Stimulated activated memory B cell treated with anti-CD40 and anti-IgM and Interleukin-4, amounts not matched to agents 10 μg/mL and 1 μg/mL and 100 μg/mL, for 72 hours (primary cell): ENCODE results near the gene P3H2.
A peak's percentile ranks its signal among the peaks of the same experiment; 100 is the strongest.

Experiments used
- ATAC-seq: fragments of 150-1000 bp; cut with Tn5 transposase; 2 replicates; pipeline ENCODE4 v1.10.0; 2021
- H3K27ac Mint-ChIP-seq: one replicate; pipeline ENCODE4 v1.8.0; 2022; ENCODE audit warnings: mild to moderate bottlenecking, mixed read lengths
- H3K27me3 Mint-ChIP-seq: one replicate; pipeline ENCODE4 v1.8.0; 2022; ENCODE audit warnings: mixed read lengths
- H3K36me3 Mint-ChIP-seq: one replicate; pipeline ENCODE4 v1.8.0; 2022; ENCODE audit warnings: mixed read lengths
- H3K4me1 Mint-ChIP-seq: one replicate; pipeline ENCODE4 v1.8.0; 2022; ENCODE audit warnings: mixed read lengths
- H3K4me3 Mint-ChIP-seq: one replicate; pipeline ENCODE4 v1.8.0; 2022; ENCODE audit warnings: mild to moderate bottlenecking, moderate library complexity, mixed read lengths
- H3K9me3 Mint-ChIP-seq: one replicate; pipeline ENCODE4 v1.8.0; 2022; ENCODE audit warnings: mixed read lengths

Gene P3H2

GRCh38 chr3:190132371-190132770 is 11.7 kb upstream of the P3H2 start:
- no peak for ATAC-seq
- Mint-ChIP-seq H3K27ac (no peak overlapping the region), H3K27me3 (no peaks in the 10 kb centered on the region)

DNA sequence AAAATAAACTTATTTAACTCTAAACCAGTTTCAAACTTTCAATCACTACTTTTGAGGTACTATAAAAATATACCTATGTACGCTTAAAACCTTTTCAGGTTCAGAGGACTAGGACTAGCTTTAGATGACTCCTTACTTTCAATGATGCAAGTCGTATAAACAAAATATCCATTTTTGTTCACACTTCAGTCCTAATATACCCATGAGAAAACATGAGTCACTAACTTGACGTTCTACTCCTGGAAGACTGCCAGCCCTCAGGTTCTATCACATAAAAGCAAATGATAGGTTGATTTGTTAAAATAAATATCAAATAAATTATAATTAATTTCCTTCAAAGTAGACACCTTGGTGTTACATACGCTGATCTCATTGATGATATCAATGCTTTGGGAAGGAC is 10.6 kb upstream of the P3H2 start:
- Mint-ChIP-seq H3K36me3 (no peaks in the 10 kb centered on the region), H3K27me3 (no peaks in the 10 kb centered on the region), H3K4me3 (no peak overlapping the region), H3K9me3 (no peaks in the 10 kb centered on the region), H3K27ac (no peak overlapping the region), H3K4me1 (no peaks in the 10 kb centered on the region)
- no peak for ATAC-seq

More at GRCh38 chr3:190132371-190132770, 11.7 kb upstream of the P3H2 start:
- no peaks in the 10 kb centered on the region for H3K36me3 Mint-ChIP-seq
- no peaks in the 10 kb centered on the region for H3K9me3 Mint-ChIP-seq
- H3K4me1 Mint-ChIP-seq: no peaks in the 10 kb centered on the region
- no peak overlapping the region for H3K4me3 Mint-ChIP-seq

DNA sequence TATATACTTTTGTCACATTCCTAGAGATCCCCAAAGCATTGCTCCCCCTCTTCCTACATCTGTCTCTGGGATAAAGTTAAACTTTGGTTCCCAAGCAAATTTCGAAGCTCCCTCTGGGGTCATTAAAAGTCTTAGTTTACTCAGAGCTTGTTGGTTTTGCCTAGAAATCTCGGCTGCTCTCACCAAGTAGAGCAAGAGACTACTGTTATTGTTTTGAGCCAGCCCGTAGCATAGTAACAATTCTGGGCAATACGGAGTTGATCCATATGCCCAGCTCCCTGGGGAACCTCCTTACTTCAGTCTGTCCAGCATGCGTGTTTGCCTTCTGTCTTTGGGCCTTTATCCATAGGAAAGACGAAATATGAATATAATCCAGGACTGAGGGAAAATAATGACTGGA is 10.0 kb upstream of the P3H2 start:
- Mint-ChIP-seq H3K9me3 (no peaks in the 10 kb centered on the region), H3K4me3 (no peak overlapping the region), H3K27me3 (no peaks in the 10 kb centered on the region), H3K4me1 (no peaks in the 10 kb centered on the region), H3K27ac (no peak overlapping the region), H3K36me3 (no peaks in the 10 kb centered on the region)
- ATAC-seq: no peak

- H3K4me3 Mint-ChIP-seq: no peak overlapping the region
- ATAC-seq: no peak
- H3K4me1 Mint-ChIP-seq: no peaks in the 10 kb centered on the region
- H3K36me3 Mint-ChIP-seq: no peaks in the 10 kb centered on the region
- no peaks in the 10 kb centered on the region for H3K27me3 Mint-ChIP-seq
- no peaks in the 10 kb centered on the region for H3K9me3 Mint-ChIP-seq
- no peak overlapping the region for H3K27ac Mint-ChIP-seq
These were observed 9.3 kb upstream of the P3H2 start for GRCh38 chr3:190130037-190130436.

- no peak for ATAC-seq
- Mint-ChIP-seq H3K27me3 (peaks cover 20% of the 10 kb centered on the region), H3K9me3 (no peaks in the 10 kb centered on the region)
These were observed 7.1 kb upstream of the P3H2 start for GRCh38 chr3:190127797-190128196.

GRCh38 chr3:190127195-190127594 is 6.5 kb upstream of the P3H2 start:
- ATAC-seq: no peak
- Mint-ChIP-seq H3K27me3 (peaks cover 26% of the 10 kb centered on the region), H3K4me1 (no peaks in the 10 kb centered on the region), H3K36me3 (no peaks in the 10 kb centered on the region), H3K27ac (no peak overlapping the region), H3K9me3 (no peaks in the 10 kb centered on the region), H3K4me3 (no peak overlapping the region)

More at GRCh38 chr3:190127797-190128196, 7.1 kb upstream of the P3H2 start:
- Mint-ChIP-seq H3K27ac (no peak overlapping the region), H3K4me3 (no peak overlapping the region), H3K36me3 (no peaks in the 10 kb centered on the region), H3K4me1 (no peaks in the 10 kb centered on the region)

- Mint-ChIP-seq H3K27ac (no peak overlapping the region), H3K4me3 (no peak overlapping the region), H3K4me1 (no peaks in the 10 kb centered on the region), H3K36me3 (no peaks in the 10 kb centered on the region), H3K9me3 (no peaks in the 10 kb centered on the region), H3K27me3 (peaks cover 34% of the 10 kb centered on the region)
- no peak for ATAC-seq
These were observed 4.9 kb upstream of the P3H2 start for GRCh38 chr3:190125436-190126068.

GRCh38 chr3:190124067-190124466 is 3.4 kb upstream of the P3H2 start:
- Mint-ChIP-seq H3K4me1 (peaks cover 10% of the 10 kb centered on the region), H3K27me3 (peaks cover 48% of the 10 kb centered on the region), H3K9me3 (peaks cover 2% of the 10 kb centered on the region), H3K4me3 (no peak overlapping the region), H3K27ac (no peak overlapping the region), H3K36me3 (no peaks in the 10 kb centered on the region)
- no peak for ATAC-seq

DNA sequence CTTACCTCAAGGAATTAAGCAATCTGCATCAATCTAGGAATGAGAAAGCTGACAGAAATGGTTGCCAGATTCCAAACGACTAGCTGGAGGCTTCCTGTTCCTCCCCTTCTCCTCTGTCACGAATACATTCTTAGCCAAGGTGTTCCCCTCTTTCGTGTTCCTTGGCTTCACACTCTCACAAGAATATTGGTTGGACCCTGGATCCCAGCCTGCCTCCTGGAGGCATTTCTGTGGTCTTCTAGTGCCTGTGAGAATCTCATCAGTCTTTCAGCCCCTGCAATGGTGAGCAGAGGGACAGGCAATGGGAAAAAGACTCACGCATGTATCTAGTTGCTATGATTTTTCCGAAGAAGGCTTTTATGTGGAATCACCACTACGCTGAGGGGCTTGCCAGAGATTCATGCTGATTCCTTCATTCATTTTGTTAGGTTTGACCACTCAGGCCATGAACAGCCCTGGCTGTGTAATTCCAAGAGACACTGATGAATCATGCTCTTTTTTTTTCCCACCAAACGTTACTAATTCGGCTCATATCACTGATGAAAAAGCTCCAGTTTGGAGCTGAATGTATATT is 1.6 kb upstream of the P3H2 start:
- H3K27ac Mint-ChIP-seq: no peak overlapping the region
- peaks cover 10% of the 10 kb centered on the region for H3K4me1 Mint-ChIP-seq
- H3K27me3 Mint-ChIP-seq: peaks cover 60% of the 10 kb centered on the region

GRCh38 chr3:190121383-190121782 is 686 bp upstream of the P3H2 start:
- Mint-ChIP-seq H3K27ac (no peak overlapping the region), H3K4me3 (no peak overlapping the region), H3K36me3 (no peaks in the 10 kb centered on the region), H3K27me3 (peaks cover 64% of the 10 kb centered on the region), H3K4me1 (peaks cover 10% of the 10 kb centered on the region), H3K9me3 (peaks cover 2% of the 10 kb centered on the region)
- no peak for ATAC-seq

More for the DNA sequence above, 1.6 kb upstream of the P3H2 start:
- ATAC-seq: no peak
- Mint-ChIP-seq H3K9me3 (peaks cover 2% of the 10 kb centered on the region), H3K4me3 (no peak overlapping the region), H3K36me3 (no peaks in the 10 kb centered on the region)

- Mint-ChIP-seq H3K27me3 (peaks cover 67% of the 10 kb centered on the region), H3K36me3 (no peaks in the 10 kb centered on the region), H3K4me1 (peaks cover 10% of the 10 kb centered on the region), H3K4me3 (no peak overlapping the region), H3K27ac (no peak overlapping the region), H3K9me3 (peaks cover 2% of the 10 kb centered on the region)
- no peak for ATAC-seq
These were observed 322 bp upstream of the P3H2 start for GRCh38 chr3:190121061-190121377.

- Mint-ChIP-seq H3K27me3 (peaks cover 71% of the 10 kb centered on the region), H3K36me3 (no peaks in the 10 kb centered on the region), H3K27ac (no peak overlapping the region), H3K4me1 (peaks cover 10% of the 10 kb centered on the region), H3K9me3 (peaks cover 2% of the 10 kb centered on the region), H3K4me3 (peak overlapping the region; percentile 34)
- ATAC-seq: peak; percentile 36
These were observed 1.0 kb downstream of the P3H2 start for GRCh38 chr3:190119461-190120268.

GRCh38 chr3:190118438-190118837 is 2.3 kb downstream of the P3H2 start:
- no peak overlapping the region for H3K27ac Mint-ChIP-seq
- H3K36me3 Mint-ChIP-seq: no peaks in the 10 kb centered on the region
- no peak overlapping the region for H3K4me3 Mint-ChIP-seq
- H3K9me3 Mint-ChIP-seq: peaks cover 2% of the 10 kb centered on the region
- no peak for ATAC-seq
- peaks cover 58% of the 10 kb centered on the region for H3K27me3 Mint-ChIP-seq
- H3K4me1 Mint-ChIP-seq: peaks cover 10% of the 10 kb centered on the region

DNA sequence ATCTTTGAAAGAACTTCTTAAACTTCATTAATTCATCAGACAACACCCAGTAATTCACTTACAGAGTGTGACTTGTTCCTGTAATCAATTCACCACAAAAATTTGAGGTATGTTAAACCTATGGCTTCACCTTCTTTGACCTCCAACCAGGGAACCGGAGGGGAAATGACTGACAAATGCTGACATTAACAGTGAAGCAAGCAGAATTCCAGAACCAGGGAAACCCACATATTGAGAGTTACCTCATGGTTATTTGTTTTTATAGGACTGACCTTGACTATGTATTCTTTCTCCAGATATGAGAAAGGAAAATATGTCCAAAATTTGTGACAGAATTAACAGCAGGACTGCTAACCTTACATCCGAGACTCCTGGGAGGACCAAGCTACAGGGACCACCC is 2.7 kb downstream of the P3H2 start:
- ATAC-seq: no peak
- H3K4me1 Mint-ChIP-seq: peaks cover 10% of the 10 kb centered on the region
- no peaks in the 10 kb centered on the region for H3K36me3 Mint-ChIP-seq
- H3K4me3 Mint-ChIP-seq: no peak overlapping the region
- H3K27me3 Mint-ChIP-seq: peaks cover 54% of the 10 kb centered on the region
- no peak overlapping the region for H3K27ac Mint-ChIP-seq
- peaks cover 2% of the 10 kb centered on the region for H3K9me3 Mint-ChIP-seq

DNA sequence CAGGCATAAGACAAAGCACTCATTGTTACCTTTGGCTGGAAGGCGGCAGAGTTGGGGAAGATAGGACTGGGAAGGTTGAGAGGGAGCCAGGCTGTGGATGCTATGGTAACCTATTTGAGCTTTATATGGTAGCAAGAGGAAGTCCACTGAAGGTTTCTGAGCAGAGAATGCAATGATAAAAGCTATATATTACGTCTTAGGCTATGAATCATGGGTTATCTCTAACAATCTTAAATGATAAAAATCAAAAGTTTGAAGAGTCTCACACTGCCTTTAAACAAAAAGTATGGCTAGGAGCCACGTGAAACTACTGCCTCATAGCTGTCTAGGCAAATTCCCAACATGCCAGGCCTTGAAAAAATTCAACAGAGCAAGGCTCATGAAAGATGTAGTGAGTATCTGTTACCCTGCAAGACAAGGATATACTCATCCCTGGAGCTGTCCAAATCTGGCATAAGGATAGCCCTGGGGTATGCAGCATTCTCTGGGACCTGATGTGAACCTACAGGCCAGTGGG is 4.1 kb downstream of the P3H2 start:
- Mint-ChIP-seq H3K36me3 (no peaks in the 10 kb centered on the region), H3K4me3 (no peak overlapping the region), H3K27ac (no peak overlapping the region), H3K4me1 (peaks cover 10% of the 10 kb centered on the region), H3K9me3 (peaks cover 2% of the 10 kb centered on the region), H3K27me3 (peaks cover 40% of the 10 kb centered on the region)
- no peak for ATAC-seq

- Mint-ChIP-seq H3K27me3 (peaks cover 3% of the 10 kb centered on the region), H3K27ac (no peak overlapping the region), H3K36me3 (no peaks in the 10 kb centered on the region), H3K4me1 (no peaks in the 10 kb centered on the region), H3K9me3 (no peaks in the 10 kb centered on the region), H3K4me3 (no peak overlapping the region)
- no peak for ATAC-seq
These were observed 9.9 kb downstream of the P3H2 start for GRCh38 chr3:190110826-190111225.
